ENCODE results near the gene DDX10. TPM values are rescaled to one million over a fixed set of nuclear protein-coding genes. Genes with fewer than 3 reads are reported as not detected.

DDX10 gene
- total RNA-seq, 4 donors from 2014 or later, result 17.0 to 39.0 (median 34.3) TPM

DNA sequence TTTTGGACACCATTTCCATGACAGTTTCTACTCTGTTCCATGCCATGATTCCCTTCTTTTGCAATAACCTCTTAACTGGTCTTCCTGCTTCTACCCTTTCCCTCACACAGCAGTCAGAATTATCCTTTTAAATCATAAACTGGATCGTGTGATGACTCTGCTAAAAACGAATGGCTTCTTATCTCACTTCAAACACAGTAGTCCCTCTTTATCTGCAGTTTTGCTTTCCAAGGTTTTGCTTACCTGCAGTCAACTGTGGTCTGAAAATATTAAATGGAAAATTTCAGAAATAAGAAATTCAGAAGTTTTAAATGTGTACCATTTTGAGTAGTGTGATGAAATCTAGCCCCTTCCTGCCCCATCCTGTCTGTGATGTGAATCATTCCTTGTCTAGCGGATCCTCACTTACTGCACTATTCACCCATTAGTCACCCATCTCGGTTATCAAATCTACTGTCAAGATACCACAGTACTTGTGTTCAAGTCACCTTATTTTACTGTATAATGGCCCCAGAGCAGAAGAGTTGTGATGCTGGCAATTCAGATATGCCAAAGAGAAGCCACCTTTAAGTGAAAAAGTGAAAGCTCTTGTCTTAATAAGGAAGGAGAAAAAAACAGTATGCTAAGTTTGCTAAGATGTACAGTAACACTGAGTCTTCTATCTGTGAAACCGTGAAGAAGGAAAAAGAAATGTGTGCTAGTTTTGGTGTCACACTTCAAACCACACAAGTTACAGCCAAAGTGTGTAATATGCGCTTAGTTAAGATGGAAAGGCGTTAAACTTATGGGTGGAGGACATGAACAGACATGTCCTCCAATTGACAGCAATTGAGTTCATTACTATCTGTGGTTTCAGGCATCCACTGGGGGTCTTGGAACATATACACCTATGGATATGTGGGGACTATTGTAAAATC is 283.0 kb downstream of the DDX10 start:
- TF ChIP-seq, protein P1, sequence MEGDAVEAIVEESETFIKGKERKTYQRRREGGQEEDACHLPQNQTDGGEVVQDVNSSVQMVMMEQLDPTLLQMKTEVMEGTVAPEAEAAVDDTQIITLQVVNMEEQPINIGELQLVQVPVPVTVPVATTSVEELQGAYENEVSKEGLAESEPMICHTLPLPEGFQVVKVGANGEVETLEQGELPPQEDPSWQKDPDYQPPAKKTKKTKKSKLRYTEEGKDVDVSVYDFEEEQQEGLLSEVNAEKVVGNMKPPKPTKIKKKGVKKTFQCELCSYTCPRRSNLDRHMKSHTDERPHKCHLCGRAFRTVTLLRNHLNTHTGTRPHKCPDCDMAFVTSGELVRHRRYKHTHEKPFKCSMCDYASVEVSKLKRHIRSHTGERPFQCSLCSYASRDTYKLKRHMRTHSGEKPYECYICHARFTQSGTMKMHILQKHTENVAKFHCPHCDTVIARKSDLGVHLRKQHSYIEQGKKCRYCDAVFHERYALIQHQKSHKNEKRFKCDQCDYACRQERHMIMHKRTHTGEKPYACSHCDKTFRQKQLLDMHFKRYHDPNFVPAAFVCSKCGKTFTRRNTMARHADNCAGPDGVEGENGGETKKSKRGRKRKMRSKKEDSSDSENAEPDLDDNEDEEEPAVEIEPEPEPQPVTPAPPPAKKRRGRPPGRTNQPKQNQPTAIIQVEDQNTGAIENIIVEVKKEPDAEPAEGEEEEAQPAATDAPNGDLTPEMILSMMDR (IDR thresholded peaks at IDR 0.05), result no peak
- TF ChIP-seq POLR2A (IDR thresholded peaks at IDR 0.05), result no peak
- no peak overlapping the region for H3K27ac ChIP-seq
- H3K9me3 ChIP-seq, result no peaks in the 10 kb centered on the region
- H3K27me3 ChIP-seq, result no peaks in the 10 kb centered on the region
- intact Hi-C loops (cut with DNase I), result no loop called here
- no peak overlapping the region for H3K4me3 ChIP-seq (replicated peaks in 1 of 3)
- H3K36me3 ChIP-seq, result no peaks in the 10 kb centered on the region
- H3K4me1 ChIP-seq, result no peaks in the 10 kb centered on the region
- WGBS, 2 donors, result 92 to 94% methylated on average over 7 of the region's 7 CpGs
- no peak for DNase-seq

DNA sequence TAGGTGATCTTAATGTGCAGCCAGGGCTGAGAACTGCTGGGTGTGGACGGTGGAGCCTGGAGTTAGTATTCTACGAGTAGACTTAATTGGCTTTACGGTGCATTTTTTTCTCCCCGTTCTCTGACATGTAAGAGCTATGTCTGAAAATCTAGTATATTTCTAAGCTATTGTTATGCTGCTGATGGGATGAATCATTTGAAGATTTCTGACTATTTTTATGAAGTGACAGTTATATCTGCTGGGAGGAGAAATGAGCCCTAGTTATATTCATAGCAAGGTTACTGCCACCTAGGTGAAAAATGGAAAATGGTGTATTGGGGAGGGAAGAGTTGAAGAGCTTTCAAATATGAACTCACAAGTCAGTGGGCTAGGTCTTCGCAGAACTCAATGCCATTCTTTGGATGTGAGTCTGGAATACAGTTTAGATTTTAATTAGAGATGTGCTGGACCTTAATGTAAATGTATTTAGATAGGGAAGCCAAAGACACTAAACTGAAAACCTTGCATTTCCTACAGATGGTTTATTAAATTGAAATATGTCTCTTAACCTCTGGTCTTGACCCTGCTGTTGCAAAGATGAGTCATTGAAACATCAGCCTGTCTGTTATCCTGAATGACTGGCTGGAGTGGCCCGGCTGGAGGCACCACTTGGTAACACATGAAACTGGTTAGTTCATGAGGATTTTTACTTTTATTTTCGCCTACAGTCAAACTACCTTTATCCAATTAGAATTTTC is 293.7 kb downstream of the DDX10 start:
- intact Hi-C loops (cut with DNase I), result no loop called here
- Histone ChIP-seq H3K27me3 (no peaks in the 10 kb centered on the region), H3K27ac (no peak overlapping the region), H3K4me3 (replicated peaks in 1 of 3) (no peak overlapping the region), H3K9me3 (no peaks in the 10 kb centered on the region), H3K36me3 (no peaks in the 10 kb centered on the region), H3K4me1 (no peaks in the 10 kb centered on the region)
- WGBS, 2 donors, result 77 to 83% methylated on average over 7 of the region's 7 CpGs
- TF ChIP-seq POLR2A (IDR thresholded peaks at IDR 0.05), result no peak
- TF ChIP-seq, protein P1 (IDR thresholded peaks at IDR 0.05), result no peak
- no peak for DNase-seq

DNA sequence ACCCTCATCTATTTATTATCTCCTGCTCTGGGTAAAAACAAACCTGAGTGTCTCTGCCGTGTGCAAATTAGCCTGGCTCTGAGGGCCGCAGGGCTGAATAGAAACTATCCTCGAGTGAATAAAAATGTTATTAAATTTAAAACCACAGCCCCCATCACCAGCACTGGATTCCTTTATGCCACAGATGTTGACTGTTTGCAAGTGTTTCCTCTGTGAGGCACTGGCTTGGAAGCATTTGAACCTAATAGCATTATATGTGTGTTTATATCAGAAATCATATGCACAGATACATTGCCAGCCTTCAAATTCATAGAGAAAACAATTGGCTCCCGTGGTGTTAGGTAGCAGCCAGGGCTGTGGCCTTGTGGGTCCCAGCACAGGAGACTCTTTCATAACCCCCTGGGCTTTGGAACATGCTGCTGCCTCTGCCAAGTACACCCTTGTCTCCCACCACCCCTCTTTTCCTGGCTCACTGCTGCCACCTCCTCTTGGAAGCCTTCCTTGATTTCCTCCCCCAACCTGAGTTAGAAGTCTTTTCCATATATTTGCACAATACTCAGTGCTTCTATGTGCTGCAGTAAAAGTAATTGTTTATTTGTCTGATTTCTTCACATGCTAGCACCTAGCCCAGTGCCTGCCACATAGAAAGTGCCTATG is 294.4 kb downstream of the DDX10 start:
- WGBS, 2 donors, result 75 to 82% methylated on average over 4 of the region's 4 CpGs
- H3K4me3 ChIP-seq (replicated peaks in 1 of 3), result no peak overlapping the region
- no peaks in the 10 kb centered on the region for H3K9me3 ChIP-seq
- TF ChIP-seq, protein P1 (IDR thresholded peaks at IDR 0.05), result no peak
- intact Hi-C loops (cut with DNase I), result no loop called here
- H3K27me3 ChIP-seq, result no peaks in the 10 kb centered on the region
- no peaks in the 10 kb centered on the region for H3K36me3 ChIP-seq
- H3K27ac ChIP-seq, result no peak overlapping the region
- H3K4me1 ChIP-seq, result no peaks in the 10 kb centered on the region
- DNase-seq, result no peak

DNA sequence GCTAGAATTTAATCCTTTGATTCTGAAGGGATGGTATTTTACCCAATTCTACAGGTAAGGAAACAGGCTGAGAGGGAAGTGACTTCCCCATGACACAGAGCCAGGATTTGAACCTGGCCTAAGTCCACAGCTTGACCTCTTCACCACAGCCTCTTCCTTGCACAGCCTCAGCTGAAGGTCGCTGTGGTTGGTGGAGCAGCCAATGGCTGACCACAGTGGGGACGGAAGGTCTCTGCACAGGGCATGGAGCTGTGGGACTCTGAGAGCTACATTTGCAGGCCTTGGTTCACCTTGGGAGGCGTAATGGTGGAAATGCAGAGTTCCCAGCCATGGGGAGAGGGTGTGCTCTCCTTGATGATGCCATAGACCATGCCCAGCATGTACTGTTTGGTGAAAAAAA is 295.0 kb downstream of the DDX10 start:
- H3K27me3 ChIP-seq, result no peaks in the 10 kb centered on the region
- WGBS, 2 donors, result 89 to 92% methylated on average over 3 of the region's 3 CpGs
- no peaks in the 10 kb centered on the region for H3K9me3 ChIP-seq
- intact Hi-C loops (cut with DNase I), result no loop called here
- no peak overlapping the region for H3K4me3 ChIP-seq (replicated peaks in 1 of 3)
- H3K27ac ChIP-seq, result no peak overlapping the region
- no peak for DNase-seq
- no peaks in the 10 kb centered on the region for H3K36me3 ChIP-seq
- TF ChIP-seq, protein P1 (IDR thresholded peaks at IDR 0.05), result no peak
- TF ChIP-seq POLR2A (IDR thresholded peaks at IDR 0.05), result no peak
- no peaks in the 10 kb centered on the region for H3K4me1 ChIP-seq
